ENCODE data around the gene KCNC3.

KCNC3 gene

DNA sequence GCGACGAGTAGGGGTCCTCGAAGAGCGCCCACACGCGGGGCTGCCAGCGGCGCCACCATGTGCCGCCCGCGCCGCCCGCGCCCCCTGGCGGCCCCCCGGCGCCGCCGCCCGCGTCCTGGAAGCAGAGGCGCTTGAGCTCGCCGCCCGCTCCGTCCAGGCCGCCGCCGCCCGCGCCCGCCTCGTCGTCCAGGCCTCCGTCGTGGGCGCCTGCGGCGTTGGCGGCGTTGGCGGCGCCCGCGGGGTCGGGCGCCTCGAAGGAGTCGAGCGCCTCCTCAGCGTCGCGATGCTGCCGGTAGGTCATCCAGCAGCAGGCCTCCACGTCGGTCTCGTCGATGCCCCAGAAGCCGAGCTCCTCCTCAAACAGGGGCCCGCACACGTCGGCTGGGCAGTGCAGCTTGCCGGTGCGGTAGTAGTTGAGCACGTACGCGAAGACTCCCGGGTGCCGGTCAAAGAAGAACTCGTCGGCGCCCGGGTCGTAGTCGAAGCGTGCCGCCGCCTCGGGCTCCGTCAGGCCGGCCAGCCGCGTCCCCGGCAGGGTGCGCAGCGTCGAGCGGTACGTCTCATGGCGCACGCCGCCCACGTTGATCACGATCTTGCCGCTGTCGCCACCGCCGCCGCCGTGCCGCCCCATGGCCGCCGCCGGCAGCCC, 829 bp downstream of the KCNC3 start:
- FAIRE-seq (peak; percentile 20), DNase-seq (ENCODE audit: low spot score) (peak; percentile 55)

DNA sequence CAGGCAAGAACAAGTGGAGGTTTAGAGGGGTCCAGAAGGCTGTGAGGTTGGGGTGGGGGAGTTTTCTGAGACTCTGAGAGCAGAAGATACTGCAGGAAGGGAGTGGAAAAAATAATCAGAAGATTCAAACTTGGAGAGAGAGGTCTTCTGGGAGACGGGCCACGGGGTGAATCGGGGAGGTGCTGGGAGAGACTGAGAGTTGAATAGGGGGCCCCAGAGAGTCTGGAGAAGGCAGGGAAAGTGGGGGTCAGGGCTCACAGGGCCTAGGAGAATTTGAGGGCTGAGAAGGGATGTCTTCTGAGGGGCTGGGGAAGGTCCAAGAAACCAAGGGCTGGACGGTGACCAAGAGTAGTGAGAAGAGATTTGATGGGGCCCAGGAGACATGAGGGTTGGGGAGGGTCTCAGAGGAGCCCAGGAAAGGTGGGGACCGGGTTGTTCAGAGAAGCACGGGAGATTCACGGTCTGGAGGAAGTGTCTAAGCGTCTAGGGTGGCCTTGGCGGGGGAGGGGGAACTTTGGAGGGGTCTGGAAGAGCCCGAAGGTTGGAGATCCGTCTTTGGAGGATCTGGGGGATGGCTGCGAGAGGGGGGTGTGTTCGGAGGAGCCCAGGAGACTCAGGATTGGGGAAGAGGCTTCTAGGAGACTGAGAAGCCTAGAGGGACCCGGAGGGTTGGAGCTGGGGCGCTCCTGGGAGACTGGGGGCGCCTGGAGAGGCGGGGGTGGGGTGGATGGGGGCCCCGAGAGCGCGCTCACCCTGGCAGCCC, 1.5 kb downstream of the KCNC3 start:
- DNase-seq (ENCODE audit: low spot score) (no peak), FAIRE-seq (no peak)

DNA sequence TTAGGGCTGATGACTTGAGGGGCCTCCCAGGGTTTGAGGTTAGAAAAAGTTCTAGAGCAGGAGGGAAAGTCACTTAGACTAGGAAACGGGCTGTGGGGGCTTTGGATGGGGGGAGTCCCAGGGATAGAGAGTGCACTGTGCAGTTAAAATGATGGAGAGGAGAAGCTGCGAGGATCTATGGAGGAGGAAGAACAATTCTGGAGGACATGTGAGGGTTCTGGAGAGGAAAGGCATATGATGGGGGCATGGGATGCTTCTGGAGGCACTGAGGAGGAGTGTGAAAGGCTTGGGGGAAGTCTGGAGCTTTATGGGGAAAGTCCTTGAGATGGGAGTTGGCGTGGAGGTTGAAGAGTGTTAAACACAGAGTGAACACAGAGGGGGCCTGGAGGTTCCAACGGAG, 2.2 kb downstream of the KCNC3 start:
- FAIRE-seq, result no peak
- no peak for DNase-seq (ENCODE audit: low spot score)

- FAIRE-seq, result no peak
- no peak for DNase-seq (ENCODE audit: low spot score)
Observed at GRCh38 chr19:50326101-50326664, 3.0 kb downstream of the KCNC3 start.

DNA sequence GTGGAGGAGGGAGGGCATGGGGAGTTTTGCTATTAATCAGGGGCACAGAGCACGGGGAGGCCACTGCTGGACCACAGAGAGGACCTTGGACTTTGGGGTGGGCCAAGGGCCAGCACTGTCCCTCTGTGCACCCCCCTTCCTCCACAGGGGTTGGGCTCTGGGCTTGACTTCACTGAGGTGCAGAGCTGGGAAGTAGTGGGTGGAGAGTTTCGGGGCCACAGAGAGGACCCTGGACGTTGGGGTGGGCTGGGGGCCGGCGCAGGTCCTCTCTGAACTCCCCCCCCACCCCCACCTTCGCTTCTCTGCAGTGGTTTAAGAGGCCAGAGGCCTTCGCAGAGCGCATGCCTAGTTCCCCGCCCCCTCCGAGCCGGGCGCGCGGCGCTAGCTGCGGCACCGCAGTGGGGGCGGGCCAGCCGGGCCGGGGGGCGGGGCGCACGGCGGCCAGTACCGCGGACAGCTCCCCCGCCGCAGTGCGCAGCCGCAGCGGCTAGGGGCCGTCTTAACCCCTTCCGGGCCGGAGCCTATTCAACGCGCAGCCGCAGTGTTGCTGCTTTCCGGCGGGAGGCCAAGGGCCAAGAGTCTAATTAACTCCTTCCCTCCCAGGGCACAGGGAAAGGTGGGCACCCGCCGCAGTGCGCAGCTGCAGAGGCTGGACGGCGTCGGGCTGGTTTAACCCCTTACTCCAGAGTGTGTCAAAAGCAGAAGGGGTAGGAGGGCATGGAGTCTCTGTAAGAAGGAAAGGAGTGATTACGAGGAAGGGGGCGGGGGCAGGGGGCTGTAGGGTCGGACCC, 3.7 kb downstream of the KCNC3 start:
- DNase-seq (ENCODE audit: low spot score), result peak; percentile 96
- FAIRE-seq, result peak; percentile 50

DNA sequence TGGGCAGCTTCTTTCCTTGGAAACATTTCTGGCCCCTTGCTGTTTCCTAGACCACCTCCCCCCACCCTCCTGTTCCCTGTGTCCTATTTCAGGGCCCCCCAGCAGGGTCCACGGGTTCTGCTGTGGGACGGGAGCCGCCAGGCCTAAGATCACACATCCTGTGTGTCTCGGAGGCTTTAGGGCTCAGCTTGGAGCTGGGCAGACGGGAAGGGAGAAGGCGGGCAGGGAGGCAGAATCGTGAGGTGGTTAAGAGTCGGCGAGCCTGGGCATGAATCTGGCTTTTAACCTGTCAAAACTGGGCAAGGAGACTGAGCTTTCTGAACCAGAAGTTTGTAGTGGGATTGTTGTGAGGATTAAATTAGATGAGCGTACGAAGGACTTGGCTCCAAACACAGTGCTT, 4.8 kb downstream of the KCNC3 start:
- no peak for DNase-seq (ENCODE audit: low spot score)
- FAIRE-seq, result no peak

GRCh38 chr19:50323782-50324133, 5.4 kb downstream of the KCNC3 start:
- FAIRE-seq (no peak), DNase-seq (ENCODE audit: low spot score) (no peak)

DNA sequence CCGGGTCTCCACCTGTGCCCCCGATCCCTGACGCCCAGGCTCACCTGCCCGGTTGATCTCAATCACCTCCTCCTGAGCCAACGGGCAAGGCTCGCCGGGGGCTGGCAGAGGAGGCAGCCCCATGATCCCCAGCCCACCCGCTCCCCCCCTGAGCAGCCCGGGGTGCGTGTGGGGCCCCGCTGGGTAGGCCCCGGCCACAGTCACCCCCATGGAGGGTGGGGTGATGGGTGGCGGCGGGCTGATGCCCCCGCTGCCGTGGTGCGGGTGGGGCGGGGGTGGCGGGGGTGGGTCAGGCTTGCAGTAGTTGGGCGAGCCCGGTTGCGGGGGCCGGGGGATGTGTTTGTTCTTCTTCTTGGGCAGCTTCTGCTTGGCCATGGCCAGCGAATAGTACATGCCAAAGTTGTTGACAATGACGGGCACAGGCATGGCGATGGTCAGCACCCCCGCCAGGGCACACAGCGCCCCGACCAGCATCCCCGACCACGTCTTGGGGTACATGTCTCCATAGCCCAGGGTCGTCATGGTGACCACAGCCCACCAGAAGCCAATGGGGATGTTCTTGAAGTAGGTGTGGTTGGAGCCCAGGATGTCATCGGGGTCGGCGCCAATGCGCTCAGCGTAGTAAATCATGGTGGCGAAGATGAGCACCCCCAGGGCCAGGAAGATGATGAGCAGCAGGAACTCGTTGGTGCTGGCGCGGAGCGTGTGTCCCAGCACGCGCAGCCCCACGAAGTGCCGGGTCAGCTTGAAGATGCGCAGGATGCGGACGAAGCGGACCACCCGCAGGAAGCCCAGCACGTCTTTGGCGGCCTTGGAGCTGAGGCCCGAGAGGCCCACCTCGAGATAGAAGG, 6.0 kb downstream of the KCNC3 start:
- FAIRE-seq, result no peak
- DNase-seq (ENCODE audit: low spot score), result no peak

DNA sequence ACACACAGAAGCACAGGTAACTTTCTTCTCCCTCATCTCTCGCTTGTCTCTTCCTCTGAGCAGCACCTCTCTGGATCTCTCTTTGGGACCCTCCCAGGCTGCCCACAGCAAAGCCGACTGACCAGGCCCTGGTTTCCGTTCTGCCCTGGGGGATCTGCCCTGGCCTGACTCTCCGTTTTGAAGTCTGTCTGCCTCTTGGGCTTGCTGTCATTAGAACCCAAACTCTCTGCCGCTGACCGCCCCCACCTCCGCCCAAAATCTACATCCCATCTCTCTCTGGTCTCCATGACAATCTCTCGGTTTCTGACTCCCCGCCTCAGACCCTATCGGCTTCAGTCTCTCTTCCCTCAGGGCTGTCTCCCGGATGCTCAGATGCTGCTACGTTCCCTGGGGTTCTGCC, 6.9 kb downstream of the KCNC3 start:
- DNase-seq (ENCODE audit: low spot score) (no peak), FAIRE-seq (no peak)

- DNase-seq (ENCODE audit: low spot score), result no peak
- no peak for FAIRE-seq
Observed at GRCh38 chr19:50321831-50322230, 7.3 kb downstream of the KCNC3 start.

DNA sequence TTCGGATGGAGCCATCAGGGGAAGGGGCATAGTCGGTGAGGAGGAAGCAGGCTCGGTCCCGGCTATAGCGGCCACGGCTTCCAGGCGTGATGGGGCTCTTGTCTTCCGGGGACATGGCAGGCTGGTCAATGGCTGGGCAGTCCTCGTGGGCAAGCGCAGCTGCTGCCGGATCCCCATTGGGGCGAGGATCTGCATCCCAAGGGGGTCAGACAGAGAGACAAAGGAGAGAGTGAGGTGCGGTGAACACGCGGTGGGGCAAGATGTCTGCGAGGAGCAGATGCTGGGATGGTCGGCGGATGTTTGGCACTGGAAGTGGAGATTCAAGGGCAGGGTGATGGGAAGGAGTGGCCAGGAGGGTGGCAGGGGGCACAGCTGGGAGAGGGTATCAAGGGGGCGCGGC, 8.6 kb downstream of the KCNC3 start:
- DNase-seq (ENCODE audit: low spot score), result no peak

GRCh38 chr19:50320051-50320450, 9.1 kb downstream of the KCNC3 start:
- no peak for FAIRE-seq
- no peak for DNase-seq (ENCODE audit: low spot score)

More for the DNA sequence above, 8.6 kb downstream of the KCNC3 start:
- no peak for FAIRE-seq

DNA sequence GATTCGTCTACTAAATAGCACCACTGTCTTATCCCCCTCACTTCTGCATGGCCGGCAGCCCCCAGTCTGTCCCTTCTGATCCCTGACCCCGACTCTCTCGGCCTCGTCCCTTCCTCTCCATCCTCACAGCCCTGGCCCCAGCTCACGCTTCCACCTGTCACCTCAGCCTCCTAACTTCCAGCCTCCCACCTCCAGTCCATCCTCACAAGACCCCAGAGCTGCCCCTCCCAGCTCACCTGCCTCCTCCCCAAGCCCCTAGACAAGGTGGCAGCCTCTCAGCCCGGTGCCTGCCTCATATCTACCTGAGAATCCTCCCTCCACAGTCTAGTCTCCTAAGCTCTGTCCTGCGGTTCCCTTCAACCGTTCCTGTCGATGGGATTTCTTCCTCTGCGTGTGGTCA, 10.0 kb downstream of the KCNC3 start:
- FAIRE-seq (no peak), DNase-seq (ENCODE audit: low spot score) (no peak)

- DNase-seq (ENCODE audit: low spot score) (no peak), FAIRE-seq (no peak)
Observed at GRCh38 chr19:50318438-50318837, 10.7 kb downstream of the KCNC3 start.

- DNase-seq (ENCODE audit: low spot score) (no peak), FAIRE-seq (no peak)
Observed at GRCh38 chr19:50317115-50317514, 12.1 kb downstream of the KCNC3 start.

- FAIRE-seq (no peak), DNase-seq (ENCODE audit: low spot score) (no peak)
Observed at GRCh38 chr19:50315773-50316448, 13.3 kb downstream of the KCNC3 start.

DNA sequence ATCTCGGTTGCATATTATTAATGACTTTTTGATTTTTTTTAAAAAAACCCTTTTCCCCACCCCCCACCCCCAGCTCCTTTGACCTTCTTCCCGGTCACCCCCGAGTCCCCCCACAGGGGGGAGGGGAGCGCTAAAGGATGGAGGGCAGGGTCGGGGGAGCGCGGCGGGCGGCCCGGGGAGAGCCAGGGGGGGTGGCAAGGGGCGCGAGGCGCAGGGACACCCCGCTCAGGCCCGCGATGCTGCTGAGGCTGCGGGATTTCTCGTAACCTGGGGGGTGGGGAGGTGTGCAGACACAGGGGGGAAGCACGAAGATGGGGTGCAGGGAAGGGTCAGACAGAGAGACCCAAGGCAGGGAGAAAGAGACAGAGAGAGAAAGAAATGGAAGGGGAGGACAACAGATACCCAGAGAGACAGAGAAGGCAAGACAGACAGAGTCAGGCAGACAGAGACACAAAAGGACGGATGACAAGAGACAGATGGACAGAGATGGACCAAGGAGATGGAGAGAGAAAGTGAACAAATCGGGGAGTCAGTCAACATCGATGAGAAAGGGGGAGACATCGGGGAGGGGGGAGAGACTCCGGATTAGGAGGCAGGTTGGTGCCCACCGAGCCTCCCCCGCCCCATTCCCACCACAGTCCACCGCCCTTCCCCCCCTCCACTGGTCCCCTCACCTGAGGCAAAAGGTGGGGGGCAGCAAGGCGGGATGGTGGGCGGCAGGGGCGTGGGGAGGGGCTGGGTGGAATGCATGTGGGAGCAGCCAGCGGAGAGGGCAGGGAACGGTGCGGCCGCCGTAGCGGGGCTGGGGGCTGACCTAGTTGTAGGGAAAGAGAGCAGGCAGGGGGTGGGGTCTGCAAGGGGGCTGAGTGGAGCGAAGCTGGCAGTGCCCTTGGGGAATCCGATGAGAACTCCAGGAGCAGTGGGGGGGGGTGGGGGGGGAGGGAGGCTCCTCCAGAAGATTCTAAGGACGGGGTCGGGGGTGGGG, 14.2 kb downstream of the KCNC3 start:
- FAIRE-seq, result peak; percentile 50
- DNase-seq (ENCODE audit: low spot score), result no peak

DNA sequence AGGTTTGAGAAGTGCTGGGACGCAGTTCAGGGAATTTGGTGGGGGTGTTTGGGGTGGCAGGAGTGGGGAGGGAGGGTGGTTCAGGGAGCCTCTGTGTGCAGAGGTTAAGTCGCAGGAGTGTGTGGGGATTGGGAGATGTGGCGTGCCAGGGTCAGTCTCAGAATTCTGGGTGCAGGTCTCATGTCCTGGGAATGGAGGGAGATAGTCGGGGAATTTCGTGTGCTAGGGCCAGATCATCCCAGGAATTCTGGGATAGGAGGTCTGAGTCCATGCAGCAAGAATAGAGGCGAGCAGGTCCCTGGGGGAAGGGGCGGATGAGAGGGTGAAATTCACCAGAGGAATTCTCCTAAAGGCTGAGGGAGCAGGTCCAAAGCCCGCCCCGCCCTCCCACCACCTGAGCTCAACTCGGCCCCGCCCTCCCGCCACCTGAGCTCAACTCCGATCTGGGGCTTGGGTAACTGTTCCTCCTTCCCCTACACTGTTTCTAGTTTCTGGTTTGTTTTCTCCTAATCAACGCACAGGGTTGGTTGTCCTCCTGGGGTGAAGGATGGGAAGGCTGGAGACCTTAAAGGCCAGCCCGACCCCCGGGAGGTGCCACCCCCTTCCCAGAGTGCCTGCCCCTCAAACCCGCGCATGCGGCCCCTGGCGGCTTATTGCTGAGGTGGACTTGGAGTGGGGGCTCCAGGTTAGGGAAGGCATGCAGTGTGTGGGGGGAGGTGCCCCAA, 15.2 kb downstream of the KCNC3 start:
- no peak for DNase-seq (ENCODE audit: low spot score)
- FAIRE-seq, result no peak
